MM.1S (cell line): Measurements from ENCODE around the gene ATG2B.

Source experiments
- DNase-seq: peaks from one replicate; pipeline ENCODE4 v3.0.0-alpha.2; 2015
- H2AFZ ChIP-seq: fragments of 300-600 bp; sonication (generic); 2 replicates; pipeline ENCODE4 v1.6.0; 2016; ENCODE audit warnings: antibody characterized with exemption, low read length
- H3F3A ChIP-seq: fragments of 300-600 bp; sonication (generic); 2 replicates; pipeline ENCODE4 v1.6.1; 2016; ENCODE audit warnings: mild to moderate bottlenecking, antibody characterized with exemption, low read length, moderate library complexity, mixed read lengths; ENCODE audit not compliant: insufficient read depth
- H3K27ac ChIP-seq: fragments of 300-600 bp; sonication (generic); 2 replicates; pipeline ENCODE4 v1.5.1; 2016; ENCODE audit warnings: mild to moderate bottlenecking, low read length
- H3K27me3 ChIP-seq: fragments of 300-600 bp; sonication (generic); replicated peaks from 2 replicates; pipeline ENCODE4 v1.6.0; 2016; ENCODE audit warnings: low read length; ENCODE audit not compliant: insufficient read depth
- H3K36me3 ChIP-seq: fragments of 300-600 bp; sonication (generic); replicated peaks from 2 replicates; pipeline ENCODE4 v1.6.1; 2016; ENCODE audit warnings: mild to moderate bottlenecking, low read length, mixed read lengths; ENCODE audit not compliant: insufficient read depth
- H3K4me1 ChIP-seq: fragments of 300-600 bp; sonication (generic); 2 replicates; pipeline ENCODE4 v1.6.1; 2016; ENCODE audit warnings: low read length, mixed read lengths
- H3K4me2 ChIP-seq: fragments of 300-600 bp; sonication (generic); 2 replicates; pipeline ENCODE4 v1.6.0; 2016; ENCODE audit warnings: low read depth, low read length
- H3K4me3 ChIP-seq: fragments of 300-600 bp; sonication (generic); 2 replicates; pipeline ENCODE4 v1.5.1; 2016; ENCODE audit warnings: low read length, mixed read lengths
- H3K79me2 ChIP-seq: fragments of 300-600 bp; sonication (generic); 2 replicates; pipeline ENCODE4 v1.6.1; 2016; ENCODE audit warnings: mixed run types, low read length, mixed read lengths
- H3K9ac ChIP-seq: fragments of 300-600 bp; sonication (generic); 2 replicates; pipeline ENCODE4 v1.6.1; 2016; ENCODE audit warnings: low read length, mixed read lengths
- H3K9me2 ChIP-seq: fragments of 300-600 bp; sonication (generic); replicated peaks from 2 replicates; pipeline ENCODE4 v1.6.1; 2016; ENCODE audit warnings: mild to moderate bottlenecking, low read length, mixed read lengths; ENCODE audit not compliant: insufficient read depth
- H3K9me3 ChIP-seq: fragments of 300-600 bp; sonication (generic); replicated peaks from 2 replicates; pipeline ENCODE4 v1.6.1; 2016; ENCODE audit warnings: mild to moderate bottlenecking, low read length, mixed read lengths; ENCODE audit not compliant: insufficient read depth
- H4K20me1 ChIP-seq: fragments of 300-600 bp; sonication (generic); 2 replicates; pipeline ENCODE4 v1.6.1; 2016; ENCODE audit warnings: mild to moderate bottlenecking, low read length, moderate library complexity, mixed read lengths; ENCODE audit not compliant: insufficient read depth
- EZH2 ChIP-seq: fragments of 300-600 bp; sonication (generic); optimal IDR thresholded peaks from 2 replicates; pipeline ENCODE3; 2017; ENCODE audit warnings: low read depth, mild to moderate bottlenecking, antibody characterized with exemption, low read length, mixed read lengths
- EZH2phosphoT487 ChIP-seq: fragments of 300-600 bp; sonication (generic); IDR thresholded peaks from 2 replicates; pipeline ENCODE4 v1.6.1; 2018; ENCODE audit warnings: antibody characterized with exemption, low read length
- TF ChIP-seq, protein P1 (sequence below): fragments of 300-600 bp; sonication (generic); IDR thresholded peaks from 2 replicates; pipeline ENCODE4 v1.5.1; 2016; ENCODE audit warnings: antibody characterized with exemption, low read length, mixed read lengths

Gene ATG2B

DNA sequence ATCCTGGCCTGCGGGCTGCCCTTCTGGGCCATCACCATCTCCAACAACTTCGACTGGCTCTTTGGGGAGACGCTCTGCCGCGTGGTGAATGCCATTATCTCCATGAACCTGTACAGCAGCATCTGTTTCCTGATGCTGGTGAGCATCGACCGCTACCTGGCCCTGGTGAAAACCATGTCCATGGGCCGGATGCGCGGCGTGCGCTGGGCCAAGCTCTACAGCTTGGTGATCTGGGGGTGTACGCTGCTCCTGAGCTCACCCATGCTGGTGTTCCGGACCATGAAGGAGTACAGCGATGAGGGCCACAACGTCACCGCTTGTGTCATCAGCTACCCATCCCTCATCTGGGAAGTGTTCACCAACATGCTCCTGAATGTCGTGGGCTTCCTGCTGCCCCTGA is 122.5 kb downstream of the ATG2B start:
- no peak overlapping the region for H3K9ac ChIP-seq
- no peak for DNase-seq

DNA sequence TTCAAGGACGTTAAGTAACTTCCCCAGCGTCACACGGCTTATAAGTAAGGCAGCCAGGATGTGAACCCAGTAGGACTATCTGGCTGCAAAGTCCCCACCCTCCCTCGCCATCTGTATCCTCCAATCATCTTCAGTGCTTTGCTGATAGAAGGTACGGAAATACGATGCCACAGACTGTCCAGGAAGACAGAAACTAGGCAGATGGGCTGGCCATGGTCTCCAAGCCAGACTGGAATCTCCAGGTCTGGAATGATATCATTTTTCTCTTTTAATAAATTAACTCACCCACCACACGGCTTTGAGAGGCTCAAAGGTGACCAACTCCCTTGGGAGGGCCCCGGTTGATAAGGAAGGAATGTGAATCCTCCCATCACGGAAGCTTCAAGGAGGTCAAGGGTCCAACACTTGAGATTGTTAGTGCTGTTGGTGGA is 123.4 kb downstream of the ATG2B start:
- TF ChIP-seq EZH2 (no peak), EZH2phosphoT487 (no peak)
- TF ChIP-seq, protein P1, sequence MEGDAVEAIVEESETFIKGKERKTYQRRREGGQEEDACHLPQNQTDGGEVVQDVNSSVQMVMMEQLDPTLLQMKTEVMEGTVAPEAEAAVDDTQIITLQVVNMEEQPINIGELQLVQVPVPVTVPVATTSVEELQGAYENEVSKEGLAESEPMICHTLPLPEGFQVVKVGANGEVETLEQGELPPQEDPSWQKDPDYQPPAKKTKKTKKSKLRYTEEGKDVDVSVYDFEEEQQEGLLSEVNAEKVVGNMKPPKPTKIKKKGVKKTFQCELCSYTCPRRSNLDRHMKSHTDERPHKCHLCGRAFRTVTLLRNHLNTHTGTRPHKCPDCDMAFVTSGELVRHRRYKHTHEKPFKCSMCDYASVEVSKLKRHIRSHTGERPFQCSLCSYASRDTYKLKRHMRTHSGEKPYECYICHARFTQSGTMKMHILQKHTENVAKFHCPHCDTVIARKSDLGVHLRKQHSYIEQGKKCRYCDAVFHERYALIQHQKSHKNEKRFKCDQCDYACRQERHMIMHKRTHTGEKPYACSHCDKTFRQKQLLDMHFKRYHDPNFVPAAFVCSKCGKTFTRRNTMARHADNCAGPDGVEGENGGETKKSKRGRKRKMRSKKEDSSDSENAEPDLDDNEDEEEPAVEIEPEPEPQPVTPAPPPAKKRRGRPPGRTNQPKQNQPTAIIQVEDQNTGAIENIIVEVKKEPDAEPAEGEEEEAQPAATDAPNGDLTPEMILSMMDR, result no peak
- Histone ChIP-seq H2AFZ (no peak overlapping the region), H3K4me2 (no peak overlapping the region), H3K9me3 (no peaks in the 10 kb centered on the region), H3K9ac (no peak overlapping the region), H3K9me2 (no peaks in the 10 kb centered on the region), H3K27me3 (no peaks in the 10 kb centered on the region), H4K20me1 (no peaks in the 10 kb centered on the region), H3K4me1 (no peaks in the 10 kb centered on the region), H3F3A (no peaks in the 10 kb centered on the region), H3K27ac (no peak overlapping the region), H3K4me3 (no peak overlapping the region), H3K79me2 (no peaks in the 10 kb centered on the region), H3K36me3 (no peaks in the 10 kb centered on the region)
- no peak for DNase-seq

More for the DNA sequence above, 122.5 kb downstream of the ATG2B start:
- no peak overlapping the region for H3K4me3 ChIP-seq
- H3K9me3 ChIP-seq, result no peaks in the 10 kb centered on the region
- no peaks in the 10 kb centered on the region for H4K20me1 ChIP-seq
- H3K79me2 ChIP-seq, result no peaks in the 10 kb centered on the region
- H3K9me2 ChIP-seq, result no peaks in the 10 kb centered on the region
- H2AFZ ChIP-seq, result no peak overlapping the region
- TF ChIP-seq EZH2, result no peak
- TF ChIP-seq, protein P1, result no peak
- no peak for TF ChIP-seq EZH2phosphoT487
- H3K4me2 ChIP-seq, result no peak overlapping the region
- no peaks in the 10 kb centered on the region for H3K27me3 ChIP-seq
- no peaks in the 10 kb centered on the region for H3K36me3 ChIP-seq
- H3F3A ChIP-seq, result no peaks in the 10 kb centered on the region
- H3K4me1 ChIP-seq, result no peaks in the 10 kb centered on the region
- H3K27ac ChIP-seq, result no peak overlapping the region

- H3K4me1 ChIP-seq, result no peaks in the 10 kb centered on the region
- no peaks in the 10 kb centered on the region for H3K9me3 ChIP-seq
- TF ChIP-seq, protein P1, result no peak
- TF ChIP-seq EZH2phosphoT487, result no peak
- TF ChIP-seq EZH2, result no peak
- H3K4me2 ChIP-seq, result no peak overlapping the region
- no peak overlapping the region for H2AFZ ChIP-seq
- no peaks in the 10 kb centered on the region for H3K9me2 ChIP-seq
- H3K27ac ChIP-seq, result no peak overlapping the region
- no peaks in the 10 kb centered on the region for H3K79me2 ChIP-seq
- no peaks in the 10 kb centered on the region for H4K20me1 ChIP-seq
- H3K36me3 ChIP-seq, result no peaks in the 10 kb centered on the region
- H3K9ac ChIP-seq, result no peak overlapping the region
- no peaks in the 10 kb centered on the region for H3F3A ChIP-seq
- H3K4me3 ChIP-seq, result no peak overlapping the region
- no peaks in the 10 kb centered on the region for H3K27me3 ChIP-seq
- DNase-seq, result no peak
Measured at GRCh38 chr14:96238676-96239265, 124.4 kb downstream of the ATG2B start.
